Measurements from ENCODE around the gene HOXA13.

- TF ChIP-seq CTCF (conservative IDR thresholded peaks at IDR 0.05; ENCODE audit: low read length) (no peak), EZH2phosphoT487 (IDR thresholded peaks at IDR 0.05; ENCODE audit: borderline replicate concordance, low read depth, low read length) (no peak)
These were observed 6.4 kb downstream of the HOXA13 start for GRCh38 chr7:27193335-27194001.

All from OCI-LY7 (cell line).